HK-2 (cell line): ENCODE results near the gene ARPC5L.
"Not testable (repeated sequence)": the region's sequence is repeated elsewhere in the genome, so short reads cannot be mapped to it uniquely, and the experiment has no call there.

Source experiments
- DNase-seq: peaks from one replicate; pipeline ENCODE4 v3.0.0-alpha.2; 2018; ENCODE audit not compliant: unreplicated experiment

ARPC5L gene

DNA sequence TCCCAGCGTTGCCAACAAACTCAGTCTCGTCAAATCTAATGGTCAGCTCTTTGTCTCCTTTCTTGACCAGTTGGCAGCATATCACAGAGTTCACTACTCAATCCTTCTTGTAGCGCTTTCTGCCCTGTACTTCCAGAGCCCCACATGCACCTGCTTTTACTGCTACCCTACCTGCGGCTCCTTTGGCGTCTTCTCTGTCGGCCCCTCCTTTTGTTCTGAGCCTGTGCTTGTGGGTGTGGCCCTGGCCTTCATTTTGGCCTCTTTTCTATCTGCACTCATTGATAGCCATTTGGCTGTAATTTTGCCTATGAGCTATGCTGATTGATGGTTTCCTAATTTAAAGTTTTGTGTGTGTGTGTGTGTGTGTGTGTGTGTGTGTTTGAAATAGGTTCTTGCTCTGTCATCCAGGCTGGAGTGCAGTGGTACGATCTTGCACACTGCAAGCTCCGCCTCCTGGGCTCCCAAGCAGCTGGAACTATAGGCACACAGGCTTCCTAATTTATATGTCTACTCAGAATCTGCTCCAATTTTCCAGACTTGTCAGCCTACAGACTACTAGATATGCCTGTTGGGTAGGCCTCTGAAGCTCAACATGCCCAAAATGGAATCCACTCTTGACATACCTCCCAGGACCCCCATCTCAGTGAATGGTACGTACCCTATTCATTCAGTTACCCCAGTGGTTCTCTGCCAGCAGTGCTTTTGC, 32.3 kb downstream of the ARPC5L start:
- no peak for DNase-seq

GRCh38 chr9:124894741-124895170, 32.8 kb downstream of the ARPC5L start:
- no peak for DNase-seq

DNA sequence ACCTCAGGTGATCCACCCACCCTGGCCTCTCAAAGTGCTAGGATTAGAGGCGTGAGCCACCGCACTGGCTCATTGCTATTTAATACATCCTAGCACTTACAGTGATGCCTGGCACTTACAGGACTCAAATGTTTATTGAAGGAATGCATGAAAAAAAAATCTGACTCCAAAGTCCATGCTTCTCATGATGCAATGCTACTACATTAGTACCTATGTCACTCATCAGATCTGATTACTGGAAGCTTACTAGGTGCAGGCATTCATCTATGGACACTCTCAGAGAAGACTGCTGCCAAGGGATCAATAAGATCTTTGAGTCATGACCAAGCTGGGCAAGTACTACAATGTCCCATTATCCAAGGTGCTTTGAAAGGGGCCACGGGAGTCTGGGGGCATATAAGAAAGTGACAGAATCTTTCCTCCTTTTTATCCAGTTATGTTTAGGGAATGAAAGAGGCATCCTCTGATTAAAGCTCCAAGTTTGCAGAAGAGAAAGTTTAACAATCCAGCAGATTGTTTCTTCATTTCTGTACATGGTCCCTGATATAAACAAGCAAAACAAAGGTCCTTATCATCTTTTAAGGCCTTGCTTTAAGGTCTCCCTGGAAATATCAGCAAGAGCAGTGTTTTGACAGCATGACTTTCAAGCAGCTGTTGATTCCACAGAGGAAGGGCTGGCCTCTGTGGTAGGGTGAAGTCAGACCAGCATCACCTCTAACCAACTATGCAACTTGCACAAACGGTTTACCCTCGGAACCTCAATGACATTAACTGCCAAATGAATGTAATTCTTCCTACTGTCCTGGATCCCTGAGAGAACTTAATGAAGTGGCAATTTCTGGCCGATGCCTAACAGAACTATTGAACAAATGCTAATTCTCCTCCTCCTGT, 35.9 kb downstream of the ARPC5L start:
- DNase-seq, result no peak

GRCh38 chr9:124899845-124900244, 37.9 kb downstream of the ARPC5L start:
- no peak for DNase-seq

DNA sequence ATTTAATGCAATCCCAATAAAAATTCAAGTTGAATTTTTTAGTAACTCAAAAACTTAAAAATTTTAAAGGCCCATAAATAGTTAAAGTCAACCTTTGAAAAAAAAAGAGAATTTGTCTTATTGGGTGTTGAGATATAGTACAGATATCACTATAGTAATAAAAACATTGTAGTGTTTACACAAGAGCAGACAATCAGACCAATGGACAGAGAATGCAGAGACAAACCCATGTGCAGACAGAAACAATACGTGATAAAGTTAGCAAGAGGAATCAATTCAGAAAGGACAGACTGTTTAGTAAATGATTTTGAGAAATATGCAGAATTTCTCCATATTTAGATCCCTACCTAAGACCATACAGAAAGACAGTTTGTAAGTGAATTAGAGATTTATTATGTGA, 45.0 kb downstream of the ARPC5L start:
- no peak for DNase-seq

GRCh38 chr9:124908098-124908497, 46.2 kb downstream of the ARPC5L start:
- DNase-seq, result no peak

- no peak for DNase-seq
Observed at GRCh38 chr9:124911766-124912165, 49.8 kb downstream of the ARPC5L start.

DNA sequence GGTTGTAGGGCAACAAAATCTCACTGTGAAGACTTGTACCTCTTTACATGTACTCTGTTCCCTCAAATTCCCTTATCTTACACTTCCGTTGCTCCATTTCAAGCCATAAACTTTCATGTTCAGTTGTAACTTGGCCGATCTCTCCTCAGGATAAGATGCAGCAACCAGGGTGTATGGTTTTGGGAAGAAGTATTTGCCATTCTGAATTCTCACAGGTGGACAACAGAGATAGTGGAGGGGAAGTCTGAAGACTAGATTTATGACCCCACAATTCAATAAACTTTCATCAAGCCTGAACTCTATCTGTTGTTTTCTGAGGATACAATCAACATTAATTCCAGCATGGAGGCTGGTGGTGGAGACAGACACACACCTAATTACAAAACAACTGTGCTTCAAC, 51.4 kb downstream of the ARPC5L start:
- DNase-seq, result no peak

- no peak for DNase-seq
Observed at GRCh38 chr9:124914753-124915405, 52.9 kb downstream of the ARPC5L start.

DNA sequence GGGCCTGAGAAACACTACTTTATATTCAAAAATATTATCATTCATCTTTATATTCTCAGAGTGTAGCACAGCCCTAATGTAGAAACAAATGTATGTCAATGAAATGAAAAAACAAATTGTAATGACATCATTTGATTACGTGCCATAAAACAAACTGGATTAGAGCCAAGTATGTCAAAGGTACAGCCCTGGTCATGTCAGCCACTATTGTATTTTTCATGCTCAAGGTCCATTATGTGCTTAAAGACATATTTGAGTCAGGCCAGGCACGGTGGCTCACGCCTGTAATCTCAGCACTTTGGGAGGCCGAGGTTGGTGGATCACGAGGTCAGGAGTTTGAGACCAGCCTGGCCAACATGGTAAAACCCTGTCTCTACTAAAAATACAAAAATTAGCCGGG, 58.5 kb downstream of the ARPC5L start:
- DNase-seq, result not testable (repeated sequence)
